ENCODE data around the gene EIF2AK2.

EIF2AK2 gene

GRCh38 chr2:37156857-37157714 lies at the start of gene EIF2AK2:
EIF2AK2 (minus strand) TSS chr2:37156980; CDS start chr2:37147806, 9,174 bp downstream.
- TF ChIP-seq GATA2 (IDR thresholded peaks at IDR 0.05; ENCODE audit: low read depth, low read length) (no peak), GATA3 (IDR thresholded peaks at IDR 0.05; ENCODE audit: low read depth, low read length) (no peak)

- TF ChIP-seq GATA2 (IDR thresholded peaks at IDR 0.05; ENCODE audit: low read depth, low read length) (no peak), GATA3 (IDR thresholded peaks at IDR 0.05; ENCODE audit: low read depth, low read length) (no peak)
These were observed 49.0 kb upstream of the EIF2AK2 start for GRCh38 chr2:37205689-37206341.

GRCh38 chr2:37203708-37204107 lies 46.9 kb upstream of the EIF2AK2 start:
- TF ChIP-seq GATA2 (IDR thresholded peaks at IDR 0.05; ENCODE audit: low read depth, low read length) (no peak), GATA3 (IDR thresholded peaks at IDR 0.05; ENCODE audit: low read depth, low read length) (no peak)

DNA sequence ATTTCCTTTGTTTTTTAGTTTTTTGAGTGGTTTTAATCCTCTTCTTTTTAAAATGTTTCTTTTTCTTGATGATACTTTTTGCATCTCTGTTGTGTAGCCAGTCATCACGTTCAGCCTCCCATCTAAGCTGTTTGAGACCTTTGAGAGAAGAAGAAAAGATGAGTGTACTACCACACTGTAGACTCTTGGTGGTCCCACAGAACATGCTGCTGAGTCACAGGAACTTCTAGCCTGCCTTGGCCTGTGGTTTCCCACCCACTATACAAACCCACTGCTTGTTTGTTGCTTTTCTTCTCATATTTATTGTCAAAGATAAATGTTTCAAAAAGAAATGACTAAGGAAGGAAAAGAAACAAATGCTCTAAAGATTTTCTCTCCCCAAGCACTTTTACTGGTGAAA lies 45.0 kb upstream of the EIF2AK2 start:
- no peak for TF ChIP-seq GATA2 (IDR thresholded peaks at IDR 0.05; ENCODE audit: low read depth, low read length)
- TF ChIP-seq GATA3 (IDR thresholded peaks at IDR 0.05; ENCODE audit: low read depth, low read length): no peak

DNA sequence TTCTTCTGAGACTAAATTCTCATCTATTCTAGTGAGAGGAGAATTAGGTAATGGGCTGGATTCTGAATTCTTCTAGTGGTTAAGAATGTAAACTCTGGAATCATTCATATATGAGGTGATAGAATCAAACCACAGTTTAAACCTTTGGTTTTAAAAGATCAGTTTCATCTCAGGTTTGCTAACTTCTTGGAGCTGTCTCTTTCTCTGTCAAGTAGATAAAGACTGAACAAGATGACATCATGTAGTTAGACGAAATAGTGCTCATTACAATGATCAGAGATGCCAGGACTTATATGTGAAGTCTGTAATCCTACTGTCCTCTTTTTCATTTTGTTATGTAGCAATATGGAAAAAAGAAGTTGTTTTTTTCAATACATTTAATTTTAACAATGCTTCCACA lies 44.4 kb upstream of the EIF2AK2 start:
- no peak for TF ChIP-seq GATA2 (IDR thresholded peaks at IDR 0.05; ENCODE audit: low read depth, low read length)
- TF ChIP-seq GATA3 (IDR thresholded peaks at IDR 0.05; ENCODE audit: low read depth, low read length): no peak

DNA sequence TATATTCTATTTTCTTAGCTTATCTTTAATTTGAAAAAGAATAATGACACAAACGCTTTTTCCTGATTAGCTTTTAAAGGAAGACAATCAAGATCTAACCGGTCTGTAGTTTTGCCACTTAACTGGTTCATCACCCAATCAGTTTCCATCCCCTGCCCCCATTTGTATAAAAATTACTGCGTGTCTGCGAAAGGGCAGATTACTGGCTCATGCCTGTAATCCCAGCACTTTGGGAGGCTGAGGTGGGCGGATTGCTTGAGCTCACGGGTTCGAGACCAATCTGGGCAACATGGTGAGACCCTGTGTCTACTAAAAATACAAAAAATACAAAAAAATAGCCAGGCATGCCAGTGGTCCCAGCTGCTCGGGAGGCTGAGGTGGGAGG lies 41.9 kb upstream of the EIF2AK2 start:
- TF ChIP-seq GATA3 (IDR thresholded peaks at IDR 0.05; ENCODE audit: low read depth, low read length): no peak
- no peak for TF ChIP-seq GATA2 (IDR thresholded peaks at IDR 0.05; ENCODE audit: low read depth, low read length)

GRCh38 chr2:37196320-37197195 lies 39.8 kb upstream of the EIF2AK2 start, which contains the start of gene CEBPZOS:
CEBPZOS (plus strand) TSS chr2:37196496; CDS start chr2:37199705, 3,209 bp downstream.
- TF ChIP-seq GATA2 (IDR thresholded peaks at IDR 0.05; ENCODE audit: low read depth, low read length) (no peak), GATA3 (IDR thresholded peaks at IDR 0.05; ENCODE audit: low read depth, low read length) (no peak)

GRCh38 chr2:37192551-37192950 lies 35.8 kb upstream of the EIF2AK2 start:
- TF ChIP-seq GATA3 (IDR thresholded peaks at IDR 0.05; ENCODE audit: low read depth, low read length) (no peak), GATA2 (IDR thresholded peaks at IDR 0.05; ENCODE audit: low read depth, low read length) (no peak)

GRCh38 chr2:37191747-37192146 lies 35.0 kb upstream of the EIF2AK2 start:
- TF ChIP-seq GATA2 (IDR thresholded peaks at IDR 0.05; ENCODE audit: low read depth, low read length) (no peak), GATA3 (IDR thresholded peaks at IDR 0.05; ENCODE audit: low read depth, low read length) (no peak)

DNA sequence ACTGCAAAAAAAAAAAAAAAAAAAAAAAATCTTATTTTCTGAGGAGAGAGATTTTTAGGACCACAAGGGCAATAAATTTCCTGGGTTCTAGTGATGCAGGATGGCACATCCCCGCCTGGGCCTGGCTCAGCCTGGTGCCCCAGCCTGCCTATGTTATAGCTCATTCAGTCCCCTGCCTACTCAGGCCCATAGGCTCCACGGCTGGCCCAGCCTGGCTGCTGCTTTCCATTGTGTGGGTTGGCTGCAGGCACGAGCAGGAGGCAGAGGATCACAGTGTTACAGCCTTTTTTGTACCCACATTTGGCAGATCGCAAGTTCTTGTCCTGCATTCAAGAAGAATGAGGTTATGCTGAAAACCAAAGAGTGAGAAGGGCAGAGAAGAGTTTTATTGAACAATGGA lies 34.5 kb upstream of the EIF2AK2 start:
- TF ChIP-seq GATA3 (IDR thresholded peaks at IDR 0.05; ENCODE audit: low read depth, low read length) (no peak), GATA2 (IDR thresholded peaks at IDR 0.05; ENCODE audit: low read depth, low read length) (no peak)

GRCh38 chr2:37190290-37190689 lies 33.5 kb upstream of the EIF2AK2 start:
- TF ChIP-seq GATA3 (IDR thresholded peaks at IDR 0.05; ENCODE audit: low read depth, low read length) (no peak), GATA2 (IDR thresholded peaks at IDR 0.05; ENCODE audit: low read depth, low read length) (no peak)

GRCh38 chr2:37189452-37190153 lies 32.8 kb upstream of the EIF2AK2 start:
- TF ChIP-seq GATA3 (IDR thresholded peaks at IDR 0.05; ENCODE audit: low read depth, low read length): no peak
- no peak for TF ChIP-seq GATA2 (IDR thresholded peaks at IDR 0.05; ENCODE audit: low read depth, low read length)

DNA sequence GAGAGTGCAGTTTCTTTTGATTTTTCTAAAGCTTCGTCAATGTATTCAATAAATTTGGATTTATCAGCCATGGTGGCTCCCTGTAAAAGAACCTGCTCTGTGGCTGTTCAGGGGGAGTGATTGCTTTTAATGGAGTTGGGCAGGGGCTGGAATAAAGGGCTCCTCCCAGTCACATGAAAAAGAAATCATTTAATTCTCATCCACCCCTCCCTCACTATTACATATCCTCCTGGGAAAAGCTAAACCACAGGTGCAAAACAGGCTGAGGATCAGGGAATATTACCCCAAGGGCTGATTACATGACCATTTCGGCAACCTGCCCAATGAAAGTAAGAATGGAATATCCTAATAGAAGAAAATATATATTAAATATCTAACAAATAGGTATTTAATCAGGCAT lies 31.8 kb upstream of the EIF2AK2 start, which contains the start of gene SULT6B1:
Gene SULT6B1 (minus strand): TSS at position 101 of the 400 bp plus-strand sequence. CDS start 30 bp downstream, at position 71.
- no peak for TF ChIP-seq GATA3 (IDR thresholded peaks at IDR 0.05; ENCODE audit: low read depth, low read length)
- no peak for TF ChIP-seq GATA2 (IDR thresholded peaks at IDR 0.05; ENCODE audit: low read depth, low read length)
